Liver (tissue), 3 donors: Measurements from ENCODE around the gene MTO1.

Source experiments
- EGR1 ChIP-seq, 2 donors: IDR thresholded peaks; 2 replicates each; pipeline ENCODE4 v1.6.1; 2016 to 2018; ENCODE audit warnings: antibody characterized with exemption in 2 of 2, low read depth in 2 of 2
- FOXA1 ChIP-seq: IDR thresholded peaks from 2 replicates; pipeline ENCODE4 v1.6.1; 2016; ENCODE audit warnings: antibody characterized with exemption
- HNF4G ChIP-seq: IDR thresholded peaks from 2 replicates; pipeline ENCODE4 v1.6.1; 2016; ENCODE audit warnings: antibody characterized with exemption
- RAD21 ChIP-seq, 2 donors: IDR thresholded peaks; 2 replicates each; pipeline ENCODE4 v1.6.1; 2016; ENCODE audit warnings: antibody characterized with exemption in 2 of 2, mild to moderate bottlenecking in 2 of 2
- TAF1 ChIP-seq: conservative IDR thresholded peaks from 2 replicates; pipeline ENCODE4 v1.6.1; 2016; ENCODE audit warnings: antibody characterized with exemption, mild to moderate bottlenecking
- TF ChIP-seq, protein P1 (sequence below): fragments of 150-350 bp; IDR thresholded peaks from 2 replicates; pipeline ENCODE4 v1.5.1; 2017; ENCODE audit warnings: improper control_type of control experiment, low read depth, low read length; ENCODE audit not compliant: missing input control
- TF ChIP-seq, protein P2 (sequence below): IDR thresholded peaks from 2 replicates; pipeline ENCODE4 v1.6.1; 2016; ENCODE audit warnings: antibody characterized with exemption
- donor health status: healthy.
- donor health status: healthy.

DNA sequence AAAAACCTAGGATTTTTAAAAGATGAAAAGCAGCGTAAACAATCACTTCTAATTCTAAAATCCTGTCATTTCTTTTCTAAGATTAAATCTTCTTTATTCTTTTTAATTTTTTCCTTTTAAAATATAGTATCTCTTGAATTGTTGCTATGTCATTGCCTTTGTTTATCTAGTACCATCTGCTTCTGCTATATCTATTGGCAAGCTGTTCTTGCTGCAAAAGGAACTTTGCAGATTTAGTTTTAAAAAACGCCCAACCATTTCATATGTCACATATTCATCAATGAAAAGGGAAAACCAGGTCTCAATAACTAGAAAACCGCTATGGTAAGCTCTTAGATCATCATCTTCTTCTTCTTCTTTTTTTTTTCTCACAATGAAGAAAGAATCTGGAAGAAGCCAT is 70.8 kb downstream of the MTO1 start:
- TF ChIP-seq, protein P1, sequence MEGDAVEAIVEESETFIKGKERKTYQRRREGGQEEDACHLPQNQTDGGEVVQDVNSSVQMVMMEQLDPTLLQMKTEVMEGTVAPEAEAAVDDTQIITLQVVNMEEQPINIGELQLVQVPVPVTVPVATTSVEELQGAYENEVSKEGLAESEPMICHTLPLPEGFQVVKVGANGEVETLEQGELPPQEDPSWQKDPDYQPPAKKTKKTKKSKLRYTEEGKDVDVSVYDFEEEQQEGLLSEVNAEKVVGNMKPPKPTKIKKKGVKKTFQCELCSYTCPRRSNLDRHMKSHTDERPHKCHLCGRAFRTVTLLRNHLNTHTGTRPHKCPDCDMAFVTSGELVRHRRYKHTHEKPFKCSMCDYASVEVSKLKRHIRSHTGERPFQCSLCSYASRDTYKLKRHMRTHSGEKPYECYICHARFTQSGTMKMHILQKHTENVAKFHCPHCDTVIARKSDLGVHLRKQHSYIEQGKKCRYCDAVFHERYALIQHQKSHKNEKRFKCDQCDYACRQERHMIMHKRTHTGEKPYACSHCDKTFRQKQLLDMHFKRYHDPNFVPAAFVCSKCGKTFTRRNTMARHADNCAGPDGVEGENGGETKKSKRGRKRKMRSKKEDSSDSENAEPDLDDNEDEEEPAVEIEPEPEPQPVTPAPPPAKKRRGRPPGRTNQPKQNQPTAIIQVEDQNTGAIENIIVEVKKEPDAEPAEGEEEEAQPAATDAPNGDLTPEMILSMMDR = no peak
- TF ChIP-seq TAF1 = no peak
- TF ChIP-seq FOXA1 = no peak
- no peak for TF ChIP-seq EGR1 (IDR thresholded peaks at IDR 0.05; ENCODE audit: low read depth in 2 of 2)
- TF ChIP-seq HNF4G = no peak
- TF ChIP-seq RAD21 (IDR thresholded peaks at IDR 0.05) = no peak
- TF ChIP-seq, protein P2, sequence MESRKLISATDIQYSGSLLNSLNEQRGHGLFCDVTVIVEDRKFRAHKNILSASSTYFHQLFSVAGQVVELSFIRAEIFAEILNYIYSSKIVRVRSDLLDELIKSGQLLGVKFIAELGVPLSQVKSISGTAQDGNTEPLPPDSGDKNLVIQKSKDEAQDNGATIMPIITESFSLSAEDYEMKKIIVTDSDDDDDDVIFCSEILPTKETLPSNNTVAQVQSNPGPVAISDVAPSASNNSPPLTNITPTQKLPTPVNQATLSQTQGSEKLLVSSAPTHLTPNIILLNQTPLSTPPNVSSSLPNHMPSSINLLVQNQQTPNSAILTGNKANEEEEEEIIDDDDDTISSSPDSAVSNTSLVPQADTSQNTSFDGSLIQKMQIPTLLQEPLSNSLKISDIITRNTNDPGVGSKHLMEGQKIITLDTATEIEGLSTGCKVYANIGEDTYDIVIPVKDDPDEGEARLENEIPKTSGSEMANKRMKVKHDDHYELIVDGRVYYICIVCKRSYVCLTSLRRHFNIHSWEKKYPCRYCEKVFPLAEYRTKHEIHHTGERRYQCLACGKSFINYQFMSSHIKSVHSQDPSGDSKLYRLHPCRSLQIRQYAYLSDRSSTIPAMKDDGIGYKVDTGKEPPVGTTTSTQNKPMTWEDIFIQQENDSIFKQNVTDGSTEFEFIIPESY = no peak
